Adrenal gland (tissue), 5 donors: ENCODE data around the gene PRKN.

Experiments
- CTCF ChIP-seq, 6 experiments: fragments of 450-650 bp in 4 of 6; fragments of 200-600 bp in 2 of 6; sonication (generic) in 1 of 6; IDR thresholded peaks; 1 replicate in 5 of 6; 2 replicates in 1 of 6; pipeline versions ENCODE4 v1.5.1 to v1.8.0; 2016 to 2021; ENCODE audit warnings: antibody characterized with exemption in 6 of 6, mild to moderate bottlenecking in 2 of 6, moderate library complexity in 1 of 6
- POLR2A ChIP-seq, 2 donors: fragments of 450-650 bp; IDR thresholded peaks; one replicate each; pipeline ENCODE4 v1.6.1; 2017; ENCODE audit warnings: antibody characterized with exemption in 2 of 2, mild to moderate bottlenecking in 2 of 2, moderate library complexity in 1 of 2
- donor health status: DM: no; HTN: no; CAD: no.

- TF ChIP-seq CTCF (IDR thresholded peaks at IDR 0.05) (no peak), POLR2A (IDR thresholded peaks at IDR 0.05) (no peak)
Observed at GRCh38 chr6:162580619-162581018, 146.9 kb downstream of the PRKN start.
